HuH-7.5 (cell line): ENCODE measurements around the gene C2CD2L.
A peak's percentile ranks its signal among the peaks of the same experiment; 100 is the strongest.
"Not testable (repeated sequence)": the region's sequence is repeated elsewhere in the genome, so short reads cannot be mapped to it uniquely, and the experiment has no call there.

Source experiments
- DNase-seq: peaks from one replicate; pipeline ENCODE4 v3.0.0; 2011; ENCODE audit warnings: low spot score

Gene C2CD2L

GRCh38 chr11:119093942-119094815, 13.0 kb upstream of the C2CD2L start:
- no peak for DNase-seq

GRCh38 chr11:119094816-119095065, 12.4 kb upstream of the C2CD2L start:
- DNase-seq = peak; percentile 39

- DNase-seq = peak; percentile 96
Observed at GRCh38 chr11:119095066-119095880, 11.9 kb upstream of the C2CD2L start.

GRCh38 chr11:119099711-119100110, 7.4 kb upstream of the C2CD2L start:
- no peak for DNase-seq

- no peak for DNase-seq
Observed at GRCh38 chr11:119100246-119100970, 6.7 kb upstream of the C2CD2L start.

- DNase-seq = peak; percentile 46
Observed at GRCh38 chr11:119100994-119101758, 6.0 kb upstream of the C2CD2L start.

- DNase-seq = peak; percentile 80
Observed at GRCh38 chr11:119101759-119102423, 5.3 kb upstream of the C2CD2L start, which contains the start of gene DPAGT1. DPAGT1 (minus strand) TSS chr11:119101853; CDS start chr11:119101655, 198 bp downstream.

- DNase-seq = not testable (repeated sequence)
Observed at GRCh38 chr11:119103161-119103664, 3.9 kb upstream of the C2CD2L start.

- DNase-seq = no peak
Observed at GRCh38 chr11:119103793-119104192, 3.4 kb upstream of the C2CD2L start.

GRCh38 chr11:119107538-119108145, 498 bp downstream of the C2CD2L start:
- DNase-seq = peak; percentile 34

GRCh38 chr11:119108146-119108856, 1.2 kb downstream of the C2CD2L start:
- DNase-seq = peak; percentile 49

GRCh38 chr11:119108857-119109221, 1.7 kb downstream of the C2CD2L start:
- DNase-seq = no peak

GRCh38 chr11:119109843-119110242, 2.7 kb downstream of the C2CD2L start:
- no peak for DNase-seq

- no peak for DNase-seq
Observed at GRCh38 chr11:119110439-119110838, 3.3 kb downstream of the C2CD2L start.

GRCh38 chr11:119111361-119111925, 4.3 kb downstream of the C2CD2L start:
- no peak for DNase-seq

- no peak for DNase-seq
Observed at GRCh38 chr11:119112314-119113020, 5.3 kb downstream of the C2CD2L start.

GRCh38 chr11:119113716-119114115, 6.6 kb downstream of the C2CD2L start:
- no peak for DNase-seq

GRCh38 chr11:119114351-119114750, 7.2 kb downstream of the C2CD2L start:
- DNase-seq = no peak
